SK-N-SH (cell line): Measurements from ENCODE around the gene KICS2.

Experiments
- GATA2 ChIP-seq: sonication (generic); formaldehyde crosslinking; IDR thresholded peaks from 2 replicates; pipeline ENCODE4 v1.5.0; 2020; ENCODE audit warnings: mild to moderate bottlenecking, missing genetic modification reagents
- POLR2AphosphoS5 ChIP-seq: IDR thresholded peaks from 2 replicates; pipeline ENCODE4 v1.6.1; 2012; ENCODE audit warnings: low read depth, low read length
- RAD21 ChIP-seq: IDR thresholded peaks from 2 replicates; pipeline ENCODE4 v1.6.1; 2012; ENCODE audit warnings: mild to moderate bottlenecking, low read length
- YY1 ChIP-seq: IDR thresholded peaks from 2 replicates; pipeline ENCODE4 v1.4.0; 2012; ENCODE audit warnings: low read depth, mild to moderate bottlenecking
- TF ChIP-seq, protein P1 (sequence below): fragments of 200-600 bp; sonication (generic); IDR thresholded peaks from 2 replicates; pipeline ENCODE4 v1.6.1; 2017; ENCODE audit warnings: antibody characterized with exemption, mild to moderate bottlenecking, moderate library complexity
- TF ChIP-seq, protein P2 (sequence below): IDR thresholded peaks from 2 replicates; pipeline ENCODE4 v1.4.0; 2012; ENCODE audit warnings: low read depth

DNA sequence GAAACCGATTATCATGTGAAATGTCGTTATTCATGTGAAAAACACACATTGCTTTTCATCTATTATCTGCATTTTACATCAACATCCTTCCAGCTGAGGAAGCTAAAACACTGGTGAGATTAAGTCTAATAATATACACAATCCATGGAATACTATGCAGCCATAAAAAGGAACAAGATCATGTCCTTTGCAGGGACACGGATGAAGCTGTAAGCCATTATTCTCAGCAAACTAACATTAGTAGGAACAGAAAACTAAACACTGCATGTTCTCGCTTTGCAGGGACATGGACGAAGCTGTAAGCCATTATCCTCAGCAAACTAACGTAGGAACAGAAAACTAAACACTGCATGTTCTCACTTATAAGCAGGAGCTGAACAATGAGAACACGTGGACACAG is 18.3 kb downstream of the KICS2 start:
- TF ChIP-seq, protein P1, sequence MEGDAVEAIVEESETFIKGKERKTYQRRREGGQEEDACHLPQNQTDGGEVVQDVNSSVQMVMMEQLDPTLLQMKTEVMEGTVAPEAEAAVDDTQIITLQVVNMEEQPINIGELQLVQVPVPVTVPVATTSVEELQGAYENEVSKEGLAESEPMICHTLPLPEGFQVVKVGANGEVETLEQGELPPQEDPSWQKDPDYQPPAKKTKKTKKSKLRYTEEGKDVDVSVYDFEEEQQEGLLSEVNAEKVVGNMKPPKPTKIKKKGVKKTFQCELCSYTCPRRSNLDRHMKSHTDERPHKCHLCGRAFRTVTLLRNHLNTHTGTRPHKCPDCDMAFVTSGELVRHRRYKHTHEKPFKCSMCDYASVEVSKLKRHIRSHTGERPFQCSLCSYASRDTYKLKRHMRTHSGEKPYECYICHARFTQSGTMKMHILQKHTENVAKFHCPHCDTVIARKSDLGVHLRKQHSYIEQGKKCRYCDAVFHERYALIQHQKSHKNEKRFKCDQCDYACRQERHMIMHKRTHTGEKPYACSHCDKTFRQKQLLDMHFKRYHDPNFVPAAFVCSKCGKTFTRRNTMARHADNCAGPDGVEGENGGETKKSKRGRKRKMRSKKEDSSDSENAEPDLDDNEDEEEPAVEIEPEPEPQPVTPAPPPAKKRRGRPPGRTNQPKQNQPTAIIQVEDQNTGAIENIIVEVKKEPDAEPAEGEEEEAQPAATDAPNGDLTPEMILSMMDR: no peak
- TF ChIP-seq POLR2AphosphoS5: no peak
- no peak for TF ChIP-seq GATA2 (CRISPR knock-in tag)
- no peak for TF ChIP-seq YY1
- TF ChIP-seq RAD21: no peak
- TF ChIP-seq, protein P2, sequence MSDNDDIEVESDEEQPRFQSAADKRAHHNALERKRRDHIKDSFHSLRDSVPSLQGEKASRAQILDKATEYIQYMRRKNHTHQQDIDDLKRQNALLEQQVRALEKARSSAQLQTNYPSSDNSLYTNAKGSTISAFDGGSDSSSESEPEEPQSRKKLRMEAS: no peak
